DMS53 (cell line): ENCODE results near the gene DAB2.

Experiments
- DNase-seq: peaks from one replicate; lab custom pipeline; 2025; lab: John Stamatoyannopoulos, UW

Gene DAB2

DNA sequence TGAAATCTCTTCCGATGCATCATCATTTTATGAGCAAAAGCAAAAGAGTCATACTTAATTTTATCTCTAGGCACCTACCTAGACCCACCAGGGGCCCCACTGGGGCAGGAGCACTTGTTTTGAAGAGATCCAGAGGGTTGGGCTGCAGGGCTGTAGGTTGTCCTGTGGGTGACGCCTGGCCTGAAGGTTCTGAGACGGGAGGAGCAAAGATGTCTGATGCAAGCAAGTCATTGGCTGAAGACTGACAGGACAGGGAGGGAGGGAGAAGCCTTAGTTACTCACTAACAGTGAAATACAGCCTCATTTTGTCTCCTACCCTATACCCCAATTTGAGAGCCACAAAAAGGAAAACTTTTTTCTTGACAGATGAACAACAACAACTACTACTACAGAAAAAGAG is 43.4 kb downstream of the DAB2 start:
- DNase-seq = no peak

DNA sequence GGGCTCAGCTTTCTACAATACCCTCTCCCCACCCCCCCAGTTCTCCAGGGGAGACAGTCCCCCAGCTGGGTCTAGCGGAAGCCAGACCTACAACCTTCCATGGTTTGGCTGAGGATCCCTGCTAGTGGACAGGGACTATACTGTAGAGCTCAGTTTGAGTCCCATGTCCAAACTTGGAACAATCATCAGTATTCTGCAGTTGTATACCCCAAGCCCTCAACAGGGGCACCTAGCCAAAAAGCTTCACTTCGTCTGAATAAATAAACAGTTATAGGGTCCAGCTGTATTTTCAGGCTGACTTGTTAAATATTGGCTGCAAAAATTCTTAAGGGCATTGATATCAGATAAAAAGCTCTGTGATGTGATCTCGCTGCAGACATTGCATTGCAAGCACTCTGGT is 45.1 kb downstream of the DAB2 start:
- DNase-seq = no peak

DNA sequence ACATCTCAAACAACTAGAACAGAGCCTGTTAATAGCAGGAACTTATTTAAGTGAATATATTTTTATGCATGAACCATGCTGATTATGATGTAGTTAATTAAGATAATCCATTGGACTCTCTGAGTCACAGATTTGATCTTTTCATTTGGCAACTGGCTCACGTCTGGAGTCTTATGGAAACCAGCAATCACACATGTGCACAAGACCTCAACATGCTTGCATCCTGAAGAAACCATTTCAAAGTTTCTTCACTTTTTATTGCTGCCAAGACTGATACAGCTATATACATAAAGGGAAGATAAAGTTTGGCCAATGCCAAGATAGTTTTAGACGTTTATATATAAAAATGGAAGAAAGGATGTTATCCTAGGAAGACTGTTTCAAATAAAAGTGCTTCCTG is 47.2 kb downstream of the DAB2 start:
- no peak for DNase-seq

DNA sequence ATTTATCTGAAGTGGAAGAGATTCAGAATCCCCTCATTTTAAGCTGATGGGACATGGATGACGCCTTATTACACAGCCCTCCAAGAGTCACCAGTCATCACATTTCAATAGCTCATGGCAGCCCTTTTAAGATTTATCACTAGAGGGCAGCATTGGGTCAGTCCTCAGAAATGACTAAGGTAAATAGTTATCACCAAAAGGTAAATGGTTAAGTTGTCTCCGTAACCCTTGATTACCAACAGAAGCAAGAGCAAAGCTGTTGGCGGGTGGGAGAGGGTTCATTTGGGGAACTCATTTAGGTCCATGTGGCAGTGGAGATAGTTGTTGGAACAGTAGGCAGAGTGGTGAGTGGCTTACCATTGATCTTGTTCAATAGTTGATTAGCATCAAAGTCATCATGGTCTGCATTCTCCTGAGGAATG is 48.5 kb downstream of the DAB2 start:
- peak; percentile 73 for DNase-seq

DNA sequence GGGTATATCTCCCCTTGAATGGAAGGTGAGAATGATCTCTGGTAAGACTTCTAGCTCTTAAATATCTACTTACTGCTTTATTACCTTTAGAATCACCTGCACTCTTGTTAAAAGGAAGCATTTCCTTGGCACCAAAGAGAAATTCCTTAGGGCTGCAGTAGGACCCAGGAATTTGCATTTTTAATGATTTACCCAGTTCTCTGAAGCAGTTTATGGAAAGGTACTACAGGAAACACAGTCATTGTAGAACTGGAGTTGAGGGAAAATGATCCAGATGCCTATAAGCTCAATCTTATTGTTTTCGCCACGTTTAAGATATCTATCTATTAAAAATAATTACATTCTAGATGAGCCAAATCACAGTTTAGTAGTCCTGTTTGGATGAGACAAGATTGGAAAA is 51.0 kb downstream of the DAB2 start:
- no peak for DNase-seq

DNA sequence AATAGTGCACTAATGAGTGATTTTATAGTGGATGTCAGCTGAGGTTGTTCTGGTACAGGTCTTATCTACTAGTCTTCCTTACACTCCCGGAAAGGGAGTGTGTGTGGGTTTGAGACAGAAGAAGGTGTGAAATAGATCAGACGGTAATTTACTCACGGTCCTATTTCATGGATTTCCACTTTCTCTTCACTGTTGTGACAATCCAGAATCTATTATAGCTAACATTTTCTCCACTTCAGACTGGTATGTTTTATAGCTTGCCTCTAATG is 53.5 kb downstream of the DAB2 start:
- DNase-seq = no peak

DNA sequence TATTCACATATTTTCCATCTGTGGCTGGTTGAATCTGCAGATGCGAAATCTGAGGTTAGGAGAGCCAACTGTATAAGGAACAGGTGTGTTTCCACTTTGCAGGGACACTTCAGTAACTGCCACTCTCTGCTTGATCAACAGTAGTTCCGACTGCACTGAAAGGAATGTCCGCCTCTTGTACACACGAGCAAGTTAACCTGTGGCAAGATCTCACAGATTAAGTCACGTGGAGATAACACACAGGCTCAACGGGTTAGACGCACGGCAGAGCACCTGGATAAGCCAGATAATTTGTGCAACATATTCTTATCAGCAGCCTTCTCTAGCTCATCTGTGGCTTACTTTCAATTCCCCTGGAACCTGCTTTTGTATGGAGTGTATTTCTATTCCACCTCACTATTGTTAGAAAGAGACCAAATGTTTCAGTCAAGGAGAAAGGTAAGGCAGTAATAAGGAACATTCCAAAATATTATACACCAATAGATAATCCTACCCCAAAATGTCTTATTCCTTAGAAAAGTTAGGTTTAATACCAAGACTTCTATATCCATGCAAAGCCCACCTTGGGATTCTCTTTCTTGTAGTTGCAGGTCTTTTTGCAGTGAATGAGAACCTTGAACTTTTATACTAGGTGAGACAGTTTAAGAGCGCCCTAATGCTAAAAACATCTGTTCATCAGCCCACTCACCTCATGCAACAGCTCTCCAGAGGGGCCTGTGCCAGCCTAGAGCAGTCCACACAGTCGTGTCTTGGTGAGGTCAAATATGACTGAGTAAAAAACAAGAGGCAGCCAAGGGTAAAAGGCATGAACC is 54.0 kb downstream of the DAB2 start:
- DNase-seq = peak; percentile 71

DNA sequence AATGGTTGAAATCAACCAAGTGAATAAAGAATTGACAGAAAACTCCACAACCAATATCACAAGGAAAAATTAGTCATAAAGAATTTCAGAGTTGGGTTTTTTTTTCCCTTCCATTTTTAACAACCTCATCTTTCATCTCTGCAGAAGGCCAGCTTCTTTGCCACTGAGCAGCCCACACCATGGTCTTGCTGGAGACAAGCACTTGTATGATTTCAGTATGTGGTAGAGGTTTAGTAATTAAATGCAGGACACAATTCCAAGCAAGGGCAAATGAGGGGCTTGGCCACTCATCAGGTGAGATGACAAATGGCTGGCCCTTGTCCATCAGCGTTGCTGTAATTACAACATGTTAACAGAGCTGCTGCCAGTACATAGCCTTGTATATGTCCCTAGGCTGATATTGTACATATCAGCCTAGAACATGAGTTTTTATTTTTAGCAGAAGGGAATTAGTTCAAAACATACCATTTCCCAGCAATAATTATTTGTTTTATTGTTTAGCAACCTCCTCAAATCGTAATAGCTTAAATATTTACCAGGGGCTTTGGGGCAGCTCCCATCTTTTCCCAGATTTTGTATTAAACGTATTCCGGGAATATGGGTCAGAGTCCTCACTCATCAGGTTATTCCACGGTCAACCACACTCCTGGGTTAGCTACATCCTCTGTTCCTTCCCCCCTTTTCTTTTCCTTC is 55.5 kb downstream of the DAB2 start:
- no peak for DNase-seq

DNA sequence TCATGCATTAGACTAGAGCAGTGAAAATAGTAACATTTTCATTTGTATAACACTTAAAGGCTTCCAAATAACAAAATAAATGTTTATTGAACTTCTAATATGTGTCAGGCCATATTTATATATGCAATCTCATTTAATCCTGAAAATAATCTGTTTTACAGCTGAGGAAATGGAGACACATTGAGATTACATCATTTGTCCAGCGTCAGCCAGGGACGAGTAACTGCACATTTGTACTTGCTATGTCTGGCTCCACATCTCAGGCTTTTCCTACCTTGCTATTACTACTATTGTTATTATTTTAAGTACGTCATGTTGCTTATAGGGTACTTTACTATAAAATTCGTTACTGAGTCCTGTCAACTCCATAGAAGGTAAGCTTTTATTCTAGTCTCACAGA is 56.7 kb downstream of the DAB2 start:
- no peak for DNase-seq

DNA sequence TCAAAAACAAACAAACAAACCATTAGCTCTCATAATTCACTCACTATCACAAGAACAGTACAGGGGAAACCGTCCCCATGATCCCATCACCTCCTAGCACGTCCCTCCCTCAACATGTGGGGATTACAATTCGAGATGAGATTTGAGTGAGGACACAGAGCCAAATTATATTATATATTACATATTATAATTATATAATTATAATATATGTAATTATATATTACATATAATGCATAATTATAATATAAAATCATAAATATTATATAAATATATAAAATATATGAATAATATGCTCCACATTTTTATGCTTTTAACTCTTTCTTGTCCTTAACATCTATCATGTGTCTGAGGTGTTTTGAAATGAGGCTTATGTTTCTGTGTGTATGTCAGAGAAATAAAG is 57.1 kb downstream of the DAB2 start:
- no peak for DNase-seq

DNA sequence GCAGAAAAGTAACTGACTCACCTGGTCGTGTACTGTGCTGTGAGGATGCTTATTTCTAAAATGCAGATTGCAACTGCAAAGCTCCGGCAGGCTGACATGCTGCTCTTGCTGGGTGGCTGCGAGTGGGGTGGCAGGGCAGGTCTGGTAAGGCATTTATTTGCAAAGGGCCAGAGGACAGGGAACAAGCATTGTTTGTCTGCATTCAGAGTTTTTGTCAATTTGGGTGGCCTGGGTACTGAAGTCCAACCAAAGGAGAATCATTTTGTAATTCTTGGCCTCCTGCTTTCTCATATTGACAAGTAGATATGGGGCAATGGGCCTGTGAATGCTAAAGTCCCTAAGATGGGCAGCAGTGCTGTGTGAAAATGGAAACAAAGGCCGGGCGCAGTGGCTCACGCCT is 60.4 kb downstream of the DAB2 start, which contains the start of gene C9:
Gene C9, minus strand, starts transcription at position 129 of the 400 bp plus-strand sequence. Its CDS starts 31 bp downstream, at position 98.
- no peak for DNase-seq

DNA sequence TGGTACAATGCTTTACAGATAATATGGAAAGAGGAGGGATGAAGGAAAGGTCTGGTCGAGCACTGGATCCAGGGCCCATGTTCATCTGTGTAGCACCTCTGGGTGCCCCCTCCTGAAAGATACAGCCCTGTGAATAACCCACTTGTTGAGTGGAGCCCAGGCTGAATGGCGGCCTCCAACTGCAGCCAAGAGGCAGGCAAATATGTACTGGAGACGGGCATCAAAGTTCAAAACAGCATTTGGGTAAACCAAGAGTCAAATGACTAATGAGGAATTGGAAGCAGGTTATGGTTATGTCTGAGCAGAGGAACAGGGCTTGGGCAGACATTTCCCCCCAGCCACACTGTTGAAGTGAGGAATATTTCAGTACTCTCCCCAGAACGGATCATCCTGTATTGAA is 61.6 kb downstream of the DAB2 start:
- no peak for DNase-seq

DNA sequence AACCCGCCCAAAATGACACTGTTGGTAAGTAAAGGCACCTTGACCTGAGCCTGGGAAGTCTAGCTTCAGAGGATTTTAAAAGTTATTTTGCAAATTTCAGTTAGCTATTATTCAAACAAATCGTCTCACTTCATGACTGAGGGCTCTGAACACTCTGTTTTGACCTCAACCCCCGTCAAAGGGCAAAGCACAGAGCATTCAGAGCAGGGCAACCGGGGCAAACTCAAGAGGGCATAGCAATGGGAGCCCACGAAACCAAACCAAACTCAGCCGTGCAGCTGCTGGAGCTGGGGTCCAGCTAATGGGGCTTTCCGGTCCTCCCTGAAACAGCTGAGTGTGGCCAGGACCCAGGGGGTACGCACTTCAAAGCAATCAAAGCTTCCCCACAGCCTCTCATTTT is 62.1 kb downstream of the DAB2 start:
- DNase-seq = no peak

DNA sequence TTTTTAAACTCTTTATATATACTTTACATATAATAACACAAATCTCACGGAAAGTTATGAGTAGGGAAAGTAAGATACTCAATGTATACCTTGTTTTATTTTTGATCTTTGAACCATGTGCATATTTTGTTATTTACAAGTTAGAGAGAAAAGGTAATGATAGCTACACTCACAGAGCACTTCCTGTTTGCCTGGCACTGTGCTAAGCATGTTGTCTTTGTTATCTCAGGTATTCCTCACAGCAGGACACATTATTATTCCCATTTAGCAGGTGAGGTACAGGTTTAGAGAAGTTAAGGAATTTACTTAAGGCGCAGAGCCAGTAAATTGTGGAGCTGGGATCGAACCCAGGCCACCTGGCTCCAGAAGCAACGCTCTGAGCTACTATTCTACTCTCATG is 63.5 kb downstream of the DAB2 start:
- no peak for DNase-seq

DNA sequence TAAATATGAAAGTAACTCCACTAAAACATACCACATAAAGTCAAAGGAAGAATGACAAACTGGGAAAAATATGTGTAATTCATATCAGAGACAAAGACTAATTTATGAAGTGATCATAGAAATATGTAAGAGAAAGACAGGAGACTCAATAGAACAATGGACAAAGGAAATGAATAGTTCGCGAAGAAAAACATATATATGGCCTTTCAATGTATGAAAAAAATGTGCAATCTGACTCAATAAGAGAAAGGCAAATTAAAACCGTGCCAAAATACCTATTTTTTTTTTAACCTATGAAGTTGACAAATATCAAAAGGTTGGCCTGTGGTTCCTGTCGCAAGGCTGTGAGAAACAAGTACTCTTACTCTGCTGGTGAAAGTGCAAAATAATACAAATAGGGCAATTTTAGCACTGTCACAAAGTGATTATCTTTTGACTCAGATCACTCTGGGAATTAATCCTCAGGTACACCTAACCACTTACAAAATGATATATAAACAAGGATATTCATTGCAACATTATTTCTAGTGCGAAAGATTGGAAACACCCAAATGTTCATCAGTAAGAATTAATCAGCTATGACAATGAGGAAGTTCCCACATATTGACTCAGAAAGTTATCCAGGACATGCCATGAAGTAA is 64.2 kb downstream of the DAB2 start:
- DNase-seq = no peak

DNA sequence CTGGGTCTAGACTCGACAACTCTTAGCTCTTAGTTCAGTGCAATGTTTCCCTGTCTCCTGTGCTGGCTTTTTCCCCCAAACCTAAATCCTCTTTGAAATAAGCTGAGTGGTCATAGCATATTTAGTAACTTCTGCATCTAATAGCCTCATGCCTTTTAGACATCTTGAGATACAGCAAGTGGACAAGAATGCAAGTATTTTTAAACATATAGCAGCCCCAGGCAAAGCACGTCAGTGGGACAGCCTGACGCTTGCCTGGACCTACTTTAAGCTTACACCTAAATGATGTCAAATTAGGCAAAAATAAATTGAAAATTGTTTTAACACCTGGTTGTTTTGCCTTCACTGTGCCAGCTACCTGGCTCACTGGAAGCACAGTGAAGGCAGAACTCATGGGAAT is 68.5 kb downstream of the DAB2 start:
- no peak for DNase-seq

DNA sequence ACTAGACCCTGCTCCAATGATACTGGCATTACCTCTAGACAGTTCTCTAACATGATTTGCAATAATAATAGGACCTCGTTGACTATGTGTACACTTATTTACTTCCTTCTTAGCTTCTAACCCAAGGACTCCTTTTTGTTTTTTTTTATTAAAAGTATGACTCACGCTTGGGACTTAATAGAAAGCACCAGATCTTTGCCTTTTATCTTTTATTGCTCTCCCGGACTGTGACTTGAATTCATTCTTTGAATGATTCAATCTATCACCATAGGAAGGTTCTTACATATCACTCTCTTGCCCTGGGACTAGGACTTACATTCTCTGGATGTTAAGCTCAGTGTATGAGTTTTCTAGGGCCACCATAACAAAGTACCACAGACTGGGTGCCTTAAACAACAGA is 69.5 kb downstream of the DAB2 start:
- peak; percentile 14 for DNase-seq

DNA sequence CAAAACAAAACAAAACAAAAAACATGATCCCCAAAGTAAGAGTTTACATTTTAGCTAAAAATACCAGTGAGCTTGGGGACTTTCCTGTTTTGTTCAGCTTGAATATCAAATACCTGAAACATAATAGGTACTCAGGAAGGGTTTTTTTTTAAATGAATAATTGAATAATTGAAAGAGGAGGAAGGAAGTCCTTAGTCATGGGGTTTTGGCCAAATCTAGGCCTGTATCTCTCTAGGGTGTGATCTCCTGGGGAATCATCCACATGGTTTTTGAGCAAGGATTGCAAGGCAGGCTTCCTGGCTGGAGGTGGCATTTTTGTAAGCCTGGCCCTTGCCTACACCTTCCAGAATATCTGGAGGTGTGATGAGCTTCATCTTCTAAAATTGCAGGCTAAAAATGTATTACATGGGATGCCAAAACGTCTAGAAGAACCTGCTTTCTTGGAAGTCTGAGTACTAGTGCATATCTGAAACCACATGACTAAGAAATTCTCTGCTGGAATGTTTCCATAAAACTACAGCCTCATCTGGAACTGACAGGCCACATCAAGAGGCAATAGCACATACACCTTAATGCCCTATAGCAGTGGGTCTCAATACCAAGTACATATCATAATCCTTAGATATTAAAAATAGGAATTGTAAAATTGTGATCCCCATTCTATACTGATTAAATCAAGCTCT is 70.9 kb downstream of the DAB2 start:
- DNase-seq = no peak

DNA sequence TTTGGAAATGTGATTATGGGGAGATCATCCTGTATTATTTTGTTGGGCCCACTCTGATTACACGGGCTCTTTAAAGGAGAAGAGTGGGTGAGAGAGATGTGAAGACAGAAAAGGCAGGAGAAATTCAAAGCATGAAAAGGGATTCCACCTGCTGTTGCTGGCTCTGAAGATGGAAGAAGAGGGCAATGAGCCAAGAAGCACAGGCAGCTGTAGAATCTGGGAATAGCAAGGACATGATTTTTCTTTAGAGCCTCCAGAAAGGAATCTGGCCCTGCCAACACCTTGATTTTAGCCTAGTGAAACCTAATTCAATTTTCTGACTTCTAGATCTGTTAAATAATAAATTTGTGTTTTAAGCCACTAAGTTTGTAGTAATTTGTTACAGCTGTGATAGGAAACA is 71.8 kb downstream of the DAB2 start:
- no peak for DNase-seq

DNA sequence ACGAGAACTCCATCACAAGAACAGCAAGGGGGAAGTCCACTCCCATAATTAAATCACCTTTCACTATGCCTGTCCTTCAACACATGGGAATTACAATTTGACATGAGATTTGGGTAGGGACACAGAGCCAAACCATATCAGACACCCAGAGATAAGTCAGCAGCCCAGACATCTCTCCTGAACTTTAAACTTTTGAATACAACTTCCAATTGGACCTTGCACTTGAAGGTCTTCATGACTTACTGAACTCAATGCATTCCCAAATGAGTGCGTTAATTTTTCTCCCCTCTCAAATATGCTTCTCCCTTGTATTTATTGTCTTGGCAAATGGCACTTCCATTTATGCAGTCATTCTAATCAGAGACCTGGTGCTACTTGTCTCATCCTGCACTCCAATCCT is 72.6 kb downstream of the DAB2 start:
- no peak for DNase-seq

DNA sequence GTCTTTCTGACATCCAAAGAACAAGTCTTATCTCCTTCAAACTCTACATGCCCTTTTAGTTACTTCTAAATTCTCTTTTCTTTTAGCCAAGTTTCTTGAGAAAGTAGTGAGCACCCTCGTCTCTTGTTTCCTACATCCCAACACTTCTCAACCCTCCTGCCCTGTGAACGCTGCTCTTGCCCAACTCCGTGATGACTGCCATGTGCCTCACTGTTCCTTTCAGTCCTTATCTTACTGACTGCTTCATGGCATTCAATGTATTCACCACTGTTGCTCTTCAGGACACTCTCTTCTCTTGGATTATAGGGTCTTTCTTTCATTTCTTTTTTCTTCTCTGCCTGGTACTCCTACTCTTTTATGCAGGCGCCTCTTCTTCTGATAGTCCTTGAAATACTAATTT is 75.3 kb downstream of the DAB2 start:
- DNase-seq = no peak

DNA sequence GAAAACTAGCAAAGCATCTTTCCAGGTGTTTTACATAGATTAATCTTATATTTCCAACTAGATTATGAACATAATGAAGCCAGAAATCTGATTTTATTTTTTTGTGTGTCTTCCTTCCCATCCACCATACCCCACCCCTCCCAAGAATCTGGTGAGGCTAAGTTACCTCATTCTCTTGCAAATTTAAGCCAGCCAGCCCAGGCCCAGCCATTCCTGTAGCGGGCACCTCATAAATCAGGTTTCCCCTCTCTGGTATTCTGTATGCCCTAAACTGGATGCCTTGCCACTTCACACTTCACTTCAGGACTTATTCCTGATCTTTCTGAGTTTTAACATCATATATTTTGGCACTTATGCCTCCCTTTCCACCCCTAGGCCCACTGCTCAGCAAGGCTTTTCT is 82.3 kb downstream of the DAB2 start:
- DNase-seq = no peak

DNA sequence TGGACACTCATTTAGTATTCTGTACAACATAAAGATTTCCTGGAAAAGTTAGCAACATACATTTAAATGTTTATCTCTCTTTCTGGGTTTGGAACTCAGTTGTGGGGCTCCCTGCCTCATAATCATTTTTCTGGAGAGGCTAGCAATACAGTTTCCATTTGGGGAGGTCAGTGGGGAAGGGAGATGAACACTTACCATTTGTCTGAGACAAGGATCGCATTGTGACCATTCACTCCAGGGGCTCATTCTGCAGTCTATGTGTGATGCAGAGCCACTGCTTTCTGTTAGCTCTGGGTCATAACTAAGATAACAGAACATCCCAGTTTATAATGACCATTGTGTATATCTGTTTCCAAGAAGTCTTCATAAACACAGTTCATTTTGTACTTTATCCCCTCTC is 82.9 kb downstream of the DAB2 start:
- DNase-seq = no peak
